Activated naive CD4-positive, alpha-beta T cell treated with anti-CD3 and anti-CD28 coated beads, Interleukin-2, amount 50 U/mL, for 72 hours (primary cell): ENCODE data around the gene SNX30. TPM values are rescaled to one million over a fixed set of nuclear protein-coding genes. Genes with fewer than 3 reads are reported as not detected.

Source experiments
- ATAC-seq, 2 donors: fragments of 150-1000 bp; cut with Tn5 transposase; 2 replicates each; pipeline ENCODE4 v1.10.0; 2021; ENCODE audit warnings: mild to moderate bottlenecking in 2 of 2, moderate library complexity in 2 of 2
- DNase-seq, 2 donors: peaks; one replicate each; pipeline ENCODE4 v3.0.0; 2021 to 2022; ENCODE audit warnings: low spot score in 2 of 2
- H3K27ac Mint-ChIP-seq, 2 donors: one replicate each; pipeline ENCODE4 v1.8.0; 2022; ENCODE audit warnings: mild to moderate bottlenecking in 2 of 2, mixed read lengths in 2 of 2
- H3K36me3 Mint-ChIP-seq, 2 donors: one replicate each; pipeline ENCODE4 v1.8.0; 2022; ENCODE audit warnings: mixed read lengths in 2 of 2
- H3K9me3 Mint-ChIP-seq, 2 donors: one replicate each; pipeline ENCODE4 v1.8.0; 2022; ENCODE audit warnings: mixed read lengths in 2 of 2
- total RNA-seq, 2 donors: library from RNA; stranded (reverse); gene quantifications; one replicate each; pipeline ENCODE4 v1.2.3, GENCODE V29; 2022

SNX30 gene
- total RNA-seq, 2 donors from 2014 or later: 5.6 to 7.9 TPM

DNA sequence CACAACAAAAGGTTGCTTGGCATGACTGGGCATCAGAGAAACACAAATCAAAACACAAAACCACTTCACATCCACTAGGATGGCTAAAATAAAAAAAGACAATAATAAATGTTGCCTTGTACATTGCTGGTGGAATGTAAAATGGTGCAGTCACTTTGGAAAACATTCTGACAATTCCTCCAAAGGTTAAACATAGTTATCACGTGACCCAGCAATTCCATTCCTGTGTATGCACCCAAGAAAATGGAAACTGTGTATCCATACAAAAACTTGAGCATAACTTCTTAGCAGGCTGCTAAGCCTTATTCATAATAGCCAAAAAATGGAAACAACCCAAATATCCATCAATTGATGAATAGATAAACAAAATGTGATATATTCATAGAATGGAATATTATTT, 150.3 kb downstream of the SNX30 start:
- H3K27ac Mint-ChIP-seq: no peak overlapping the region
- H3K36me3 Mint-ChIP-seq: peaks cover 0 to 5% of the 10 kb centered on the region in 2 donors
- ATAC-seq (no peak), DNase-seq (no peak)
- peaks cover 0 to 3% of the 10 kb centered on the region in 2 donors for H3K9me3 Mint-ChIP-seq

DNA sequence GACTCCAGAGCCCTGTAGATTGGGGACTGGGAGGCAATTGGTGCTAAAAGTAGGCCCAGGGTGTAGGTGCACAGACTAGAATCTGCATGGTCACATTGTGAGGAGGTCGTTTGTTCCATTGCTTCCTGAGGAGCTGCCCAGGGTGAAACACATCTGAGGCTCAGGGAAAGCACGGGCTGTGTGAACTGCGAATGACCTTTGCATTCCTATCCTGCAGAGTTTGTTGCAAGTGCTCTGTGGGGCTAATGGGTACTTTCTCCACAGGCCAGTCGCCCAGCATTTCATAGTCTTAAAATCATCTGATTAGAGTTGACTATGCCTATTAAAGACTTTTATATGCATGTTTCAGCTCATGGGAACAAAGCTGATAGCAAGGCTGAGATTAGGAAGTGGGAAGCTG, 154.5 kb downstream of the SNX30 start:
- H3K27ac Mint-ChIP-seq: no peak overlapping the region
- no peak for ATAC-seq
- H3K9me3 Mint-ChIP-seq: no peaks in the 10 kb centered on the region
- peaks cover 0 to 5% of the 10 kb centered on the region in 2 donors for H3K36me3 Mint-ChIP-seq
- DNase-seq: no peak

GRCh38 chr9:112911736-112912135, 161.2 kb downstream of the SNX30 start:
- Mint-ChIP-seq H3K9me3 (no peaks in the 10 kb centered on the region), H3K36me3 (no peaks in the 10 kb centered on the region), H3K27ac (no peak overlapping the region)
- DNase-seq (no peak), ATAC-seq (no peak)

- Mint-ChIP-seq H3K9me3 (no peaks in the 10 kb centered on the region), H3K27ac (no peak overlapping the region), H3K36me3 (no peaks in the 10 kb centered on the region)
- DNase-seq (no peak), ATAC-seq (no peak)
These were observed 162.1 kb downstream of the SNX30 start for GRCh38 chr9:112912636-112913035.

DNA sequence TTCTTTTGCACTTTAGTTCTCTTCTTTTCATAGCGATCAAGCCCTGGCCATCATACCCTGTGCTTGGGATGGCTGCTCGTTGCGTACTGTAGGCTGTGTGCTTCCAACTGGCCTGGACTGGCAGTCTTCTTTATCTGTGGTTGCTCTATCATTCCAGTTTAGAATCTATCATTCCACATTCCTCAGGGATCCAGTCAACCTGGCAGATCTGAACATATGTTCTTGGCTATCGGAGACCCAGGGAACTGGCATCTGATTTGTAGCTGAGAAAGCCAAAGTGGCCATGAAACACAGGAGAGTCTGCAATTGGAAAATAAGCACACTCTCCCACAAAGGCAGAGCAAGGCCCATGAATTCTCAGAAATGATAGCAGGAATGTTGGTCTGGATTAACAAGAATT, 162.8 kb downstream of the SNX30 start:
- H3K9me3 Mint-ChIP-seq: no peaks in the 10 kb centered on the region
- no peak for DNase-seq
- H3K27ac Mint-ChIP-seq: no peak overlapping the region
- ATAC-seq: no peak
- H3K36me3 Mint-ChIP-seq: no peaks in the 10 kb centered on the region

- ATAC-seq: no peak
- Mint-ChIP-seq H3K9me3 (no peaks in the 10 kb centered on the region), H3K27ac (no peak overlapping the region), H3K36me3 (no peaks in the 10 kb centered on the region)
- DNase-seq: no peak
These were observed 164.0 kb downstream of the SNX30 start for GRCh38 chr9:112914524-112914923.

GRCh38 chr9:112917047-112917986, 166.8 kb downstream of the SNX30 start:
- ATAC-seq: no peak
- no peaks in the 10 kb centered on the region for H3K9me3 Mint-ChIP-seq

GRCh38 chr9:112917987-112918362, 167.4 kb downstream of the SNX30 start:
- Mint-ChIP-seq H3K9me3 (no peaks in the 10 kb centered on the region), H3K27ac (no peak overlapping the region), H3K36me3 (no peaks in the 10 kb centered on the region)
- DNase-seq (no peak), ATAC-seq (no peak)

More at GRCh38 chr9:112917047-112917986, 166.8 kb downstream of the SNX30 start:
- H3K36me3 Mint-ChIP-seq: no peaks in the 10 kb centered on the region
- H3K27ac Mint-ChIP-seq: no peak overlapping the region
- DNase-seq: no peak

DNA sequence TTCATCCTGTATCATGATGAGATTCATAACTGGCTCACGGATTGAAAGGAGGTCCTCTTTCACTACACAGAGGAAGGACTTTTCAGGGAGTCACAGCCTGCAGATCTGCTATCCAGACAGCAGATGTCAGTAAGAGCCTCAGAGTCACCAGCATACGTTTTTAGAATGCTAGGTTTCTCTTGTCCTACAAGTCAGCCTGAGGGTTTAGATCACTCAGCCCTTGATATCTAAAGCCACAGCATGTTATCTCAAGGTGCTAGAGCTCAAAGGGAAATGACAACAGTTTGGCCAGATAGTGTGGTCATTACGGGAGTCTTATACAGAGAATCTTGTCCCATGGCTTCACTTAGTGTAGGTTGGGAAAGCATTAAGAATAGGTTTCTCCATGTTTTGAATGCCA, 171.0 kb downstream of the SNX30 start:
- Mint-ChIP-seq H3K9me3 (no peaks in the 10 kb centered on the region), H3K27ac (no peak overlapping the region), H3K36me3 (no peaks in the 10 kb centered on the region)
- ATAC-seq (peak in 1 of 2 donors; percentile 61), DNase-seq (no peak)

Other genes starting within 250 kb of the SNX30 start
- 10 to 100 TPM; 34.1 to 38.4 TPM for gene INIP, start 32.6 kb upstream of the SNX30 start, total RNA-seq
- not detected for gene SLC46A2, start 140.1 kb downstream of the SNX30 start, total RNA-seq